Stimulated activated CD8-positive, alpha-beta memory T cell treated with anti-CD3 and anti-CD28 coated beads, Interleukin-4, amount 100 ng/mL, for 48 hours (primary cell): ENCODE results near the gene LRRC73.
"Not testable (repeated sequence)": the region's sequence is repeated elsewhere in the genome, so short reads cannot be mapped to it uniquely, and the experiment has no call there.

Experiments used
- DNase-seq: peaks from one replicate; pipeline ENCODE4 v3.0.0-alpha.2; 2020

Gene LRRC73

DNA sequence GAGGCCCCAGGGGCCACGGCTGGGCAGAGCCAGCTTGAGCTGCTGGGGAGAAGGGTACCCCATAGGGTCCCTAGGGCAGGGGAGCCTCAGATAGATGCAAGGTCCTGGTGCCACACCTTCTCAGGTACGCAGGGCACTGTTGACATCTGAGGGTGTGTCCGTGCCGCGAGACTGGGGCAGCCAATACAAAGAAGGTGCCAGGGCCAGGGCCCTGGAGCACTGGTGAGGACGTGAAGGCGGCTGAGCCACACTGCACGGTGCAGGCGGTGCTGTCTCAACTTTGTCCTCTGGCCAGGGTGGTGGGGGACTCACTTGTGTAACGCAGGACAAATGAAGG, 649 bp upstream of the LRRC73 start:
- no peak for DNase-seq

GRCh38 chr6:43509142-43509983, 783 bp downstream of the LRRC73 start:
- DNase-seq = no peak

GRCh38 chr6:43508481-43509141, 1.5 kb downstream of the LRRC73 start:
- no peak for DNase-seq

DNA sequence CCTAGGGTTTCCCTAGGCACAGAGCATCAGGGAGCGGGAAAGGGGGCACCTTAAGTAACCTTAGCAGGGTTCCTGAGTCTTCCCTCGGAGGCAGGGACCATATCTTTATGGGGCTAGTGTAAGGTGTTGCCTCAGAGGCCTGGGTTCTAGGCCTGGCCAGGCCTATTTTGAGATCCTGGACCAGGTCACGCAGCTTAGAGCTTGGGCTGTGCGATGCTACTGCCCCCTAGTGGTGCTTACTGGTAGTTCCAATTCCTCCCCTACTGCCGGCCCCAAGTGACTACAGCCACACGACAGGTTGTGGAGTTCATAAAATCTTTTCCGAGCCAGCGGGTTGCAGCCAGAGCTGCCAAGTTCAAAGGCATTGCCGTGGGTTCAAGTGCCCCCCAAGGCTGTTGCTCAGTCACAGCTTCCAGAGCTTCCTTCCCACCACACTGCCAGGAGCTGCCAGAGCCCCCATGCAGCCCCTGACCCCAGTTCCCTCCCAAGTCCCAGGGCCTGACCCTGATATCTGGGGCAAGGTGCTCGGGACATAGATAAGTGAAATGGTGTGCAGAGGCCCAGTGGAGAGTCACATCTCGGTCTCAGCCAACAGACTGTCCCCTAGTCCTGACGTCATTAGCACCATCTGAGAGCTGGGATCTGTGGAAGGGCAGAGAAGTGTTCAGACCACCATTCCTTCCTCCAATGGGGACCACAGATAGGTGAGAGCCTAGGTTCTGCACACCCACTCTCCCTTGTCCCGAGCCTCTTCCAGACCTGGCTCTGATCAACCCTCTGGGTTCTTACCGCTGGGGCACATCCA, 3.3 kb downstream of the LRRC73 start:
- DNase-seq = peak; percentile 89

- no peak for DNase-seq
Measured at GRCh38 chr6:43506171-43506570, 4.0 kb downstream of the LRRC73 start.

DNA sequence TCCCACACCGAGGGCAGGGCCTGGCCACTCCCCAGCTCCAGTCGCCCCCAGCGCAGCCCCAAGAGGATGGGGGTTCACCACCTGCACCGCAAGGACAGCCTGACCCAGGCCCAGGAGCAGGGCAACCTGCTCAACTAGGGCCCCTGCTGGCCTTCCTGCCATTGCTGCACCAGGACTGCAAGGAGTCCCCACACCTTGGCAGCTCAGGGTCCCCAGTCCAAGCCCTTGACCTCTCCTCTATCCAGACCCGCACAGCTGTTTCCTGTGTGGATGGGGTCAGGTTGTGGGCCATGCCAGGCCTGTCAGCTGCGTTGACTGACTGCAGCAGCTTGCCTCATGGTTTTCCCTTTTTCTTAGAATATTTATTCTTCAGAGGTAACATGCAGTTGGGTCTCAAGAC, 4.4 kb downstream of the LRRC73 start:
- no peak for DNase-seq

DNA sequence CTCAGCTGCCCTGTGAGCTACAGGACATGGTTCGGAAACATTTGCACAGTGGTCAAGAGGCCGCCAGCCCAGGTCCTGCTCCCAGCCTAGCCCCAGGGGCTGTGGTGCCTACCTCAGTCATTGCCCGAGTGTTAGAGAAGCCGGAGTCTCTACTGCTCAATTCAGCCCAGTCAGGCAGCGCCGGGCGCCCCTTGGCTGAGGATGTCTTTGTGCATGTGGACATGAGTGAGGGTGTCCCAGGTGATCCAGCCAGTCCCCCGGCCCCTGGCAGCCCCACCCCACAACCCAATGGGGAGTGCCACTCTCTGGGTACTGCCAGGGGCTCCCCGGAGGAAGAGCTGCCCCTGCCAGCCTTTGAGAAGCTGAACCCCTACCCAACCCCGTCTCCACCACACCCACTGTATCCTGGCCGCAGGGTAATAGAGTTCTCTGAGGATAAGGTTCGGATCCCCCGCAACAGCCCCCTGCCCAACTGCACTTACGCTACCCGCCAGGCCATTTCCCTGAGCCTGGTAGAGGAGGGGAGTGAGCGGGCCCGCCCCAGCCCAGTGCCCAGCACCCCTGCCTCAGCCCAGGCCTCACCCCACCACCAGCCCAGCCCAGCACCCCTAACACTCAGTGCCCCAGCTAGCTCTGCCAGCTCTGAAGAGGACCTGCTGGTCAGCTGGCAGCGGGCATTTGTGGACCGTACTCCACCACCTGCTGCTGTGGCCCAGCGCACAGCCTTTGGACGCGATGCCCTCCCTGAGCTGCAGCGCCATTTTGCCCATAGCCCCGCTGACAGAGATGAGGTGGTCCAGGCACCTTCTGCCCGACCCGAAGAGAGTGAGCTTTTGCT, 5.2 kb downstream of the LRRC73 start:
- DNase-seq = no peak

- DNase-seq = no peak
Measured at GRCh38 chr6:43503443-43503842, 6.7 kb downstream of the LRRC73 start.

GRCh38 chr6:43502666-43503065, 7.5 kb downstream of the LRRC73 start:
- no peak for DNase-seq

- no peak for DNase-seq
Measured at GRCh38 chr6:43500921-43501320, 9.2 kb downstream of the LRRC73 start.

DNA sequence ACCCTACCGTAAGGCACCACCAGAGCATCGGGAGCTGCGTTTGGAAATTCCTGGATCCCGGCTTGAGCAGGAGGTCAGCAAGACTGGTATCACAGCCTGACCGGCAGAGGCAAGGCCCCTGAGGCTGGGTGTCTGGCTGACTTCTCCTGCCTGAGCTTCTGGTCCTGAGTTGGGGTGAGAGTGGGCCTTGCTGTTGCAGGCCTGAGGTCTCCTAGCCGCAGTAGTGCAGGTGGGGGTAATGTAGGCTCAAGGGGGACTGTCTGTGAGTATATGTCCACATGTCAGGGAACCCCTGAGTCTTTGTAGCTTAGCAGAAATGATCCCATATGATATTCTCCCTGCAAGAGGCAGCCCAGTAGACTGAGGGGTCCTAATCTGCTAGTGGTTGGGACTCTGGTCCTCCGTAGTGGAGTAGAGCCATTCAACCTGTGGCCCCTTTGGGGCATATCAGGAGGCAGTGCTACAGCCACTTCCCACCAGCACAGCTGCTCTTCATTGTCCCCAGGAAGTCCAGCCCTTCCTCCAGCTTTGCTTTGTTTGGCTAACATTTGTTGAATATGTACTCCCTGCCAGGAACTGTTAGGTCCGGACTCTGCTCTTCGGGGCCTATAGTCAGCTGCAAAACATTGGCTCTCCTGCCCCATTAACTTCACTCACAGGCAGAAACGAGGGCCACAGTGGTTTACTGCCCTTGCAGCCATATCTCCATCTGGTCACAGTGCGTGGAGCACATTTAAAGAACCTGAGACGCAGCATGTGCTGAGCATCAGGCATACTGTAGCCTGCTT, 10.9 kb downstream of the LRRC73 start:
- no peak for DNase-seq

- DNase-seq = not testable (repeated sequence)
Measured at GRCh38 chr6:43498291-43498690, 11.9 kb downstream of the LRRC73 start.

- DNase-seq = no peak
Measured at GRCh38 chr6:43497689-43498088, 12.5 kb downstream of the LRRC73 start.

DNA sequence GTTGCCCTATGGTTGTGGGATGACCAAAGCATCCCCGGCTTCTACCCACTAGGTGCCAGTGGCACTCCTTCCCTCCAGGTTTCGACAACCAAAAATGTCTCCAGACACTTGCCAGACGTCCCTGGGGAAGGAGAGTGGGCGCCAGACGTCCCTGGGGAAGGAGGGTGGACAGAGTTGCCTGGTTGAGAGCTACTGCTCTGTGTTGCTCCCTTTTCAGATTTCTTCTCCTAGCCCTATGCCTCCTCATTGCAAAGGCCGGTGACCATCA, 13.1 kb downstream of the LRRC73 start:
- DNase-seq = no peak

- DNase-seq = no peak
Measured at GRCh38 chr6:43496370-43497128, 13.6 kb downstream of the LRRC73 start.

DNA sequence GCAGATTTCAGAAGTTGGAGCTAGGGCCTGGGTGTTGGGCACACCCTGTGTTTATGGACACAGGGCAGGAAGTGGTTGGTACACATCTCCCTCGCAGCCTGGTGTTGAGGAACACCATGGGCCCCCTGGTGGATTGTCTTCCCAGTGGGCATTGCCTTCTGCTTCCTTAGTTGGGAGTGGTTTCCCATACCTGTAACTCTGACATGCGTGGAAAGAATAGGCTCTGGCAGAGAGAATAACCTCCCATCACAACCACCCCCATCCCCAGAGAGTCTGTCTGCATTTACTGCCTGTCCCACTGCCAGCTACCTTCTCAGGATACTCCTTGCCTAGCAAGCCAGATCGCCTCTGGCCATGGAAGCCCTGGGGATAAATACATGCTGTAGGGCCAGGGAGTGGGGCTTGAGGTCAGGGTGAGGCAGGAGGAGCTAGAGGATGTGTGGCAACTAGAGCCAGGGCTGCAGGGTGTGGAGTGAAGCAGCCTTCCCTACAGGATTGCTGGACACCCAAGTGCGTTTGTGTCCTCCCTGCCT, 14.7 kb downstream of the LRRC73 start:
- DNase-seq = no peak

DNA sequence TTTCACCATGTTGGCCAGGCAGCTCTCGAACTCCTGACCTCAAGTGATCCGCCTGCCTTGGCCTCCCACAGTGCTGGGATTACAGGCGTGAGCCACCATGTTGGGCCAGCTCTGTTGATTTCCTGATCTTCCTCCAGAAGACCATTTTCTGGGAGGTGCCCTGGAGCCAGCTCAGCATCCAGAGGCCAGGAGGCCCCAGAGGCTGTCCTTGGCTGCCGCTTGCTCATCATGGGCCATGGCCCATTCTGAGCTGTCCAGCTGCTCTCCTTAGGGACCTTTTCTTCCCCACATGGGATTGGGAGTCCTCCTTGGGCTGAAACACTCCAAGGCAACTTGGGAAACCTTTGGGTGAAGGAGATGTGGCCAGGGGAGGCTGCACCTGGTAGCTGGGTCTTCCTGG, 15.4 kb downstream of the LRRC73 start:
- no peak for DNase-seq

GRCh38 chr6:43494321-43494720, 15.8 kb downstream of the LRRC73 start:
- DNase-seq = no peak

GRCh38 chr6:43493833-43494232, 16.3 kb downstream of the LRRC73 start:
- DNase-seq = no peak

GRCh38 chr6:43493230-43493629, 16.9 kb downstream of the LRRC73 start:
- DNase-seq = no peak

DNA sequence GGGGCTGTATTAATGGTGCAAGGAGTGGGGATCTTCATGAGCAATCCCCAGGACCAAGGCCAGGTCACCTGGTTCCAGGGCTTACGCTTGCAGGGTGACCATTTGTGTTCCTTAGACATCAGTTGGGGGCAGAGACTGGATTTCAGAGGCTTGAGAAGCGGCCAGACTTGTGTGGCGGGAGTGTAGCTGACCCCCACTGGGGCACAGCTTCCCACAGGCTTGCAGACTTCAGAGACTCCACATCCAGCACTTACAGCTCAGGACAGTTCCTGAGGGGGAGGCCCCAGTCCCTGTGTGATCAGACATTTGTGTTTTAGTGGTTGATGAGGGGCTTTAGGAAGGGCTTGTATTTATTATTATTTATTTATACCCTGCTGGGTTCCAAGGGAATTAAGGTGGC, 17.5 kb downstream of the LRRC73 start:
- DNase-seq = no peak
